ENCODE measurements around the gene SCLY.

DNA sequence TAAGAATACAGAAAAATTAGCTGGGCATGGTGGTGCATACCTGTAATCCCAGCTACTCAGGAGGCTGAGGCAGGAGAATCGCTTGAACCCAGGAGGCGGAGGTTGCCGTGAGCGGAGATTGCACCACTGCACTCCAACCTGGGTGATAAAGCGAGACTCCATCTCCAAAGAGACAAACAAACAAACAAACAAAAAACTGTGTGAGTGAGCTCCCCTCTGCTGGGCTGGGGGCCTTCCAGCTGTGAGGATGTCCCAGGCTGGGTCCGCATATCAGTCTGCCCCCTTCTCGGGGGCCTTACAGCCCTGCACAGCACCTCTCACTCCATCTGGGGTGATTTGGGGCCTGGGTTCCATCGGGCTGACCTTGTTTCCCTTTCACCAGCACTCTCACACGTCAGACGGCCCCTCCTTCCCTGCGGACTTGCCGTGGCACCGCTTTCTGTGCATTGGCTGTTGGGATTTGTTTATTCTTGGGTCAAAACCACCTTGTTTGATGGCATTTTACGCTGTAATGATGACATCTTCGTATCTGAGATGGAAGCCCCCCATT lies 74.9 kb downstream of the SCLY start:
- no peak for TF ChIP-seq CTCF (IDR thresholded peaks at IDR 0.05)
- no peak for TF ChIP-seq ZFX (IDR thresholded peaks at IDR 0.05; ENCODE audit: borderline replicate concordance)
